BE2C (cell line): ENCODE measurements around the gene ZNHIT3.
A peak's percentile ranks its signal among the peaks of the same experiment; 100 is the strongest.
"Not testable (repeated sequence)": the region's sequence is repeated elsewhere in the genome, so short reads cannot be mapped to it uniquely, and the experiment has no call there.

Experiments used
- DNase-seq: peaks from one replicate; pipeline ENCODE4 v3.0.0-alpha.2; 2020
- H3K27me3 ChIP-seq: fragments of 250-450 bp; sonication (Bioruptor Pico); 2 replicates; pipeline ENCODE4 v1.5.1; 2020; ENCODE audit warnings: mild to moderate bottlenecking
- H3K36me3 ChIP-seq: fragments of 250-450 bp; sonication (Bioruptor Pico); 2 replicates; pipeline ENCODE4 v1.5.1; 2020; ENCODE audit warnings: mild to moderate bottlenecking
- H3K4me1 ChIP-seq: fragments of 250-450 bp; sonication (Bioruptor Pico); 2 replicates; pipeline ENCODE4 v1.5.1; 2020
- H3K4me3 ChIP-seq: 2 replicates; pipeline ENCODE4 v1.5.1; 2011; ENCODE audit warnings: low read depth, low read length
- H3K9me3 ChIP-seq: fragments of 250-450 bp; sonication (Bioruptor Pico); 2 replicates; pipeline ENCODE4 v1.5.1; 2020
- CTCF ChIP-seq: IDR thresholded peaks from 2 replicates; pipeline ENCODE4 v1.5.1; 2012; ENCODE audit warnings: mild to moderate bottlenecking, low read depth, low read length

The ZNHIT3 gene

GRCh38 chr17:36469733-36470132 lies 16.7 kb upstream of the ZNHIT3 start:
- Histone ChIP-seq H3K4me1 (no peaks in the 10 kb centered on the region), H3K4me3 (no peak overlapping the region), H3K9me3 (no peaks in the 10 kb centered on the region), H3K36me3 (no peaks in the 10 kb centered on the region), H3K27me3 (peaks cover 30% of the 10 kb centered on the region)
- DNase-seq, result no peak
- no peak for TF ChIP-seq CTCF

DNA sequence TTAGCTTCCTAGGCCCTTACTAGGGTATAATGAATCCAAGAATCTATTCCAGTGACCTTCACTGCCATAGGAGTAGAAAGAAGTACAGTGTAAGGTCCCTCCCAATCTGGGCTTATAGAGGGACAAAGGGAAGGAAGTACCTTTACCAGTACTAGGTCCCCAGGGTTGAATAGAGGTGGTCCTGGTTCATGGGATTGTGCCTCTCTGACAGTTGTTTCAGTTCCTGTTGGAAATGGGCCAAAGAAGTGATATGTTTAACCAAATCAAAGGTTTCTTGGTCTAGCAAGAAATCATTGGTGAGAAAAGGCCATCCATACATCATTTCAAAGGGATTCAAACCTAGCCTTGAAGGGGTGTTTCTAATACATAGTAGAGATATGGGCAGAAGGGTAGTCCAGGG lies 16.0 kb upstream of the ZNHIT3 start:
- H3K4me3 ChIP-seq, result no peak overlapping the region
- H3K4me1 ChIP-seq, result no peaks in the 10 kb centered on the region
- no peak for DNase-seq
- TF ChIP-seq CTCF, result no peak
- no peaks in the 10 kb centered on the region for H3K9me3 ChIP-seq
- peaks cover 30% of the 10 kb centered on the region for H3K27me3 ChIP-seq
- no peaks in the 10 kb centered on the region for H3K36me3 ChIP-seq

DNA sequence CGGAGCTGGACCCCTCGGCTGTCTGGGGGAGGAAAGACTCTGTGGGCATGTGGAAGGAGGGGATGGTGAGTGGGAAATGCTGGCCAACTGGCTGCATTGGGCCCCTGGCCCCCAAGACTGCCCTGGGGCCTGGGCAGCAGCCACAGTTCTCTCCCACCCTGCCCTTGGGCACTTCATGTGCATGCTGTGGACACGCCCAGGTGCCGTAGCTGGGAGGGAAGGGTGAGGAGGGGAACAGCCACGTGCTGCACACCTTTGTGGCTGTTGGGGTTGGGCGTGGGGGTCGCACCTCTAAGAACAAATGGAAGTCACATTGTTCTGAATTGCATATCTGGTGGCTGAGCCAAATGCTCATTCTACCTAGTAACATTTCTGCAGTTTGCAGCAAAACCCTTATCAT lies 11.9 kb upstream of the ZNHIT3 start:
- DNase-seq, result no peak
- peaks cover 26% of the 10 kb centered on the region for H3K27me3 ChIP-seq
- H3K9me3 ChIP-seq, result no peaks in the 10 kb centered on the region
- no peaks in the 10 kb centered on the region for H3K36me3 ChIP-seq
- no peaks in the 10 kb centered on the region for H3K4me1 ChIP-seq
- TF ChIP-seq CTCF, result no peak
- no peak overlapping the region for H3K4me3 ChIP-seq

DNA sequence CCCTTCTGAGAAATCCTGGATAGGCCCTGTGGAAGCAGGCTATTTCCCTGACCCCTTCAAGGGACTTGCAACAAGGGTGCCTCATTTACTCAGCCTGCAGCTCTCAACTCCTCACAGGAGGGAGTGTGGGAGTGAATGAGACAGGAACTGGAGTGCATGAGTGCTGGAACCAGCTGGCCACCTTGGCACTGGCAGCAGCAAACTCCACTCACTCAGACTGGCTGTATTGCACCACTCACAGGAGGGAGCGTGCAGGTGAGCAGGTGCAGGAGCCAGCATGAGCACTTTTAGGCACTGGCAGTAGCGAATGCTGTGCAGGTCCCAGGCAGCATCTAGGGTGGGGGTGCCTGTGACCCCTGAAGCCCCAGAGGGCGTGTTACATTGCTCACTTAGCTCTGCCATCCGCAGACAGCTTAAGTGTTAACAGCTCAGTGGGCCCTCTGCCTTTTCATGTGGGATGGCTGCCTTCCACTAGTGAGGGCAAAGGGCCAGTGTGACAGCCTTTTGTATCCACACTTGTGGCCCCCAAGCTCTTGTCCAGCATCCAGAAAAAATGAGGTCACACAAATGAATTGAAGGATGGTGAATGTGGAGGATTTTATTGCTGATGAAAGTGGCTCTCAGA lies 11.0 kb upstream of the ZNHIT3 start:
- H3K4me3 ChIP-seq, result no peak overlapping the region
- no peak for TF ChIP-seq CTCF
- peaks cover 19% of the 10 kb centered on the region for H3K27me3 ChIP-seq
- H3K36me3 ChIP-seq, result no peaks in the 10 kb centered on the region
- no peaks in the 10 kb centered on the region for H3K9me3 ChIP-seq
- H3K4me1 ChIP-seq, result no peaks in the 10 kb centered on the region
- no peak for DNase-seq

- Histone ChIP-seq H3K9me3 (peaks cover 3% of the 10 kb centered on the region), H3K4me1 (no peaks in the 10 kb centered on the region), H3K4me3 (no peak overlapping the region), H3K27me3 (peaks cover 26% of the 10 kb centered on the region), H3K36me3 (no peaks in the 10 kb centered on the region)
- no peak for DNase-seq
- TF ChIP-seq CTCF, result no peak
Measured at GRCh38 chr17:36481829-36482228, 4.7 kb upstream of the ZNHIT3 start.

GRCh38 chr17:36482611-36483504 lies 3.6 kb upstream of the ZNHIT3 start:
- peak; percentile 88 for DNase-seq
- H3K9me3 ChIP-seq, result peaks cover 3% of the 10 kb centered on the region
- no peaks in the 10 kb centered on the region for H3K4me1 ChIP-seq
- H3K4me3 ChIP-seq, result no peak overlapping the region
- TF ChIP-seq CTCF, result peak; percentile 75
- H3K27me3 ChIP-seq, result peaks cover 17% of the 10 kb centered on the region
- H3K36me3 ChIP-seq, result no peaks in the 10 kb centered on the region

DNA sequence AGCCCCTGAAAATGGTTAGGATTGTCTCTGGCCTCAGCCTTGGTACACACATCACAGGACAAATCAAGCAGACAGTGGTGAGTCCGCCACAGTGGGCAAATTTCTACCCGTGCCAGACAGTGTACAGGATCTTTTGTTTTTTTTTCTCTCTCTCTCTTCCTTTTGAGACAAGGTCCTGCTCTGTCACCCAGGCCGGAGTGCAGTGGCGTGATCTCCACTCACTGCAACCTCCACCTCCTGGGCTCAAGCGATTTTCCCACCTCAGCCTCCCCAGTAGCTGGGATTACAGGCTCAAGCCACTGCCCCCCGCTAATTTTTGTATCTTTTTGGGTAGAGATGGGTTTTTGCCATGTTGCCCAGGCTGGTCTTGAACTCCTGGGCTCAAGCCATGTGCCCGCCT lies 2.5 kb upstream of the ZNHIT3 start:
- H3K4me1 ChIP-seq, DNase-seq, H3K9me3 ChIP-seq, H3K4me3 ChIP-seq, H3K36me3 ChIP-seq: not testable (repeated sequence)
- H3K27me3 ChIP-seq, result peaks cover 17% of the 10 kb centered on the region
